GM12878 (cell line): ENCODE measurements around the gene FOXP1. TPM values are rescaled to one million over a fixed set of nuclear protein-coding genes. Genes with fewer than 3 reads are reported as not detected.

Experiments
- ATAC-seq: fragments of 200-7000 bp; cut with Tn5 transposase; 3 replicates; pipeline ENCODE4 v1.9.1; 2020; ENCODE audit warnings: mild to moderate bottlenecking, moderate library complexity
- BruUV-seq: library from RNA; stranded (reverse); fragments of 400-500 nt; replicated peaks from 2 replicates; lab custom pipeline; 2021; lab: Mats Ljungman, UMichigan
- CTCF ChIA-PET: fragments of 300-600 bp; sonication (Branson Sonifier 250); formaldehyde crosslinking; extraction: SDS; loops from one replicate; lab custom pipeline; 2021; ENCODE audit warnings: inconsistent platforms; lab: Yijun Ruan, JAX
- POLR2A ChIA-PET: fragments of 350-600 bp; formaldehyde crosslinking; extraction: SDS; loops from one replicate; lab custom pipeline; 2021; ENCODE audit warnings: inconsistent platforms; lab: Charles Lee
- RAD21 ChIA-PET: fragments of 300-600 bp; sonication (Branson Sonifier 250); formaldehyde crosslinking; loops from one replicate; lab custom pipeline; 2023; ENCODE audit warnings: antibody characterized with exemption; ENCODE audit not compliant: unreplicated experiment; lab: Charles Lee
- SMC1A ChIA-PET: fragments of 300-600 bp; sonication (Branson Sonifier 250); formaldehyde crosslinking; loops from one replicate; lab custom pipeline; 2023; ENCODE audit not compliant: unreplicated experiment, uncharacterized antibody; lab: Charles Lee
- DNase-seq: peaks from one replicate; pipeline ENCODE4 v3.0.0-alpha.2; 2011; ENCODE audit warnings: low read depth, low spot score
- FAIRE-seq: peaks from 3 replicates; lab custom pipeline; 2011; peaks lifted over from hg19 to GRCh38; lab: Jason Lieb, UNC
- H2AFZ ChIP-seq: 2 replicates; pipeline ENCODE4 v1.6.0; 2011; ENCODE audit warnings: low read depth, low read length, control low read depth; ENCODE audit not compliant: control insufficient read depth
- H3K27ac ChIP-seq: 2 replicates; pipeline ENCODE4 v1.5.1; 2011; ENCODE audit warnings: control low read depth; ENCODE audit not compliant: control insufficient read depth, insufficient read depth
- H3K27me3 ChIP-seq, 2 experiments: replicated peaks in 1 of 2; 2 replicates each; pipeline versions ENCODE4 v1.6.0 to v1.6.1; 2011; ENCODE audit warnings: low read length in 1 of 2; ENCODE audit not compliant: control insufficient read depth in 2 of 2, insufficient read depth in 2 of 2
- H3K36me3 ChIP-seq, 2 experiments: 2 replicates each; pipeline ENCODE4 v1.5.1; 2011; ENCODE audit warnings: low read length in 1 of 2; ENCODE audit not compliant: control insufficient read depth in 2 of 2, insufficient read depth in 2 of 2
- H3K4me1 ChIP-seq: 2 replicates; pipeline ENCODE4 v1.6.1; 2011; ENCODE audit warnings: mild to moderate bottlenecking, low read length, moderate library complexity, mixed read lengths; ENCODE audit not compliant: control insufficient read depth, insufficient read depth
- H3K4me2 ChIP-seq: 2 replicates; pipeline ENCODE4 v1.6.0; 2011; ENCODE audit warnings: control low read depth; ENCODE audit not compliant: control insufficient read depth, insufficient read depth
- H3K4me3 ChIP-seq: fragments of 200-600 bp; sonication (generic); 2 replicates; pipeline ENCODE4 v1.5.1; 2016
- H3K79me2 ChIP-seq: 2 replicates; pipeline ENCODE4 v1.6.0; 2011; ENCODE audit warnings: low read length; ENCODE audit not compliant: control insufficient read depth, insufficient read depth
- H3K9ac ChIP-seq: 2 replicates; pipeline ENCODE4 v1.8.0; 2011; ENCODE audit warnings: low read length, control low read depth, mixed read lengths; ENCODE audit not compliant: control insufficient read depth, insufficient read depth
- H3K9me3 ChIP-seq: replicated peaks from 3 replicates; pipeline ENCODE4 v1.5.1; 2011; ENCODE audit warnings: mild to moderate bottlenecking, low read length; ENCODE audit not compliant: control insufficient read depth, insufficient read depth
- H4K20me1 ChIP-seq: 2 replicates; pipeline ENCODE4 v1.6.0; 2011; ENCODE audit not compliant: control insufficient read depth, insufficient read depth
- CBX5 ChIP-seq: sonication (generic); IDR thresholded peaks from 2 replicates; pipeline ENCODE4 v1.6.1; 2016; ENCODE audit warnings: low read depth, moderate library complexity, mild to moderate bottlenecking, inconsistent platforms
- CHD4 ChIP-seq: fragments of 200-600 bp; sonication (generic); IDR thresholded peaks from 2 replicates; pipeline ENCODE4 v1.6.1; 2016; ENCODE audit warnings: mild to moderate bottlenecking
- DPF2 ChIP-seq: fragments of 450-650 bp; IDR thresholded peaks from 2 replicates; pipeline ENCODE4 v1.6.1; 2017; ENCODE audit warnings: mild to moderate bottlenecking
- FOXK2 ChIP-seq: fragments of 450-650 bp; IDR thresholded peaks from 2 replicates; pipeline ENCODE4 v1.6.1; 2017; ENCODE audit warnings: mild to moderate bottlenecking, moderate library complexity
- HDAC6 ChIP-seq: fragments of 200-600 bp; sonication (generic); IDR thresholded peaks from one replicate; pipeline ENCODE4 v1.8.0; 2017; ENCODE audit warnings: antibody characterized with exemption; ENCODE audit not compliant: unreplicated experiment
- NFYA ChIP-seq: IDR thresholded peaks from 2 replicates; pipeline ENCODE4 v1.6.1; 2011; ENCODE audit warnings: low read depth, mild to moderate bottlenecking, low read length, improper control_type of control experiment, borderline replicate concordance
- NRF1 ChIP-seq: conservative IDR thresholded peaks from 2 replicates; pipeline ENCODE4 v1.6.1; 2011; ENCODE audit warnings: mild to moderate bottlenecking, low read depth, low read length, improper control_type of control experiment
- RFX5 ChIP-seq: IDR thresholded peaks from 2 replicates; pipeline ENCODE4 v1.6.1; 2011; ENCODE audit warnings: low read depth, low read length, improper control_type of control experiment
- STAT3 ChIP-seq: IDR thresholded peaks from 2 replicates; pipeline ENCODE4 v1.6.1; 2011; ENCODE audit warnings: low read depth, low read length, improper control_type of control experiment
- ZNF384 ChIP-seq: IDR thresholded peaks from 2 replicates; pipeline ENCODE4 v1.6.1; 2012; ENCODE audit warnings: low read depth, mild to moderate bottlenecking, low read length, improper control_type of control experiment, borderline replicate concordance
- WGBS: methylation state at CpG from one replicate; pipeline ENCODE4 v1.1.6; 2016; ENCODE audit warnings: low lambda C conversion rate; ENCODE audit not compliant: insufficient replicate concordance, insufficient coverage; ENCODE audit errors: missing lambda C conversion rate; 5-methylcytosine and 5-hydroxymethylcytosine counted together
- in situ Hi-C: fragments of 300-500 bp; cut with MboI; formaldehyde crosslinking; loops from 9 replicates; pipeline ENCODE4 v1.14.3; 2018; ENCODE audit warnings: mixed read lengths
- intact Hi-C: fragments of 100-400 bp; cut with micrococcal nuclease; formaldehyde crosslinking; loops from one replicate; pipeline ENCODE4 v1.14.2; 2022; ENCODE audit not compliant: unreplicated experiment
- polyA plus RNA-seq, 11 experiments: library from polyadenylated mRNA; depleted of rRNA in 4 of 11; unstranded in 6 of 11; stranded (reverse) in 5 of 11; fragments of >200 nt; fragmentation: Nextera tagmentation in 4 of 11; fragmentation: Illumina TruSeq in 1 of 11; extraction: Ambion mirVana in 4 of 11; extraction: Trizol in 1 of 11; gene quantifications; 1 replicate in 1 of 11; 2 replicates in 10 of 11; pipeline versions ENCODE4 v1.2.1 to v1.2.3, GENCODE V29; 2011 to 2016; ENCODE audit warnings: inconsistent platforms in 2 of 11, missing spikeins in 2 of 11, low read depth in 1 of 11
- total RNA-seq, 4 experiments: library from RNA; depleted of rRNA in 3 of 4; stranded (reverse); fragments of >200 nt in 3 of 4; fragmentation: Illumina TruSeq in 1 of 4; extraction: Trizol in 1 of 4; gene quantifications; 2 replicates each; pipeline versions ENCODE4 v1.2.1 to v1.2.3, GENCODE V29; 2013 to 2021
- TF ChIP-seq, protein P1 (sequence below): fragments of 450-650 bp; IDR thresholded peaks from 2 replicates; pipeline ENCODE4 v1.6.1; 2017; ENCODE audit warnings: borderline replicate concordance
- TF ChIP-seq, protein P2 (sequence below): fragments of 150-350 bp; IDR thresholded peaks from 2 replicates; pipeline ENCODE4 v1.6.1; 2014; ENCODE audit warnings: mild to moderate bottlenecking, low read depth, low read length
- TF ChIP-seq, protein P3 (sequence below): fragments of 450-650 bp; IDR thresholded peaks from 2 replicates; pipeline ENCODE4 v1.6.1; 2017; ENCODE audit warnings: mild to moderate bottlenecking, low read depth, inconsistent platforms; ENCODE audit not compliant: poor library complexity, severe bottlenecking

Gene FOXP1
- total and polyA plus RNA-seq, 10 of the 15 experiments (the other 5 are each of a cell fraction or from before 2014, with no cell fraction given), result 0.05 to 1.6 (median 0.20) TPM; not detected in 1

DNA sequence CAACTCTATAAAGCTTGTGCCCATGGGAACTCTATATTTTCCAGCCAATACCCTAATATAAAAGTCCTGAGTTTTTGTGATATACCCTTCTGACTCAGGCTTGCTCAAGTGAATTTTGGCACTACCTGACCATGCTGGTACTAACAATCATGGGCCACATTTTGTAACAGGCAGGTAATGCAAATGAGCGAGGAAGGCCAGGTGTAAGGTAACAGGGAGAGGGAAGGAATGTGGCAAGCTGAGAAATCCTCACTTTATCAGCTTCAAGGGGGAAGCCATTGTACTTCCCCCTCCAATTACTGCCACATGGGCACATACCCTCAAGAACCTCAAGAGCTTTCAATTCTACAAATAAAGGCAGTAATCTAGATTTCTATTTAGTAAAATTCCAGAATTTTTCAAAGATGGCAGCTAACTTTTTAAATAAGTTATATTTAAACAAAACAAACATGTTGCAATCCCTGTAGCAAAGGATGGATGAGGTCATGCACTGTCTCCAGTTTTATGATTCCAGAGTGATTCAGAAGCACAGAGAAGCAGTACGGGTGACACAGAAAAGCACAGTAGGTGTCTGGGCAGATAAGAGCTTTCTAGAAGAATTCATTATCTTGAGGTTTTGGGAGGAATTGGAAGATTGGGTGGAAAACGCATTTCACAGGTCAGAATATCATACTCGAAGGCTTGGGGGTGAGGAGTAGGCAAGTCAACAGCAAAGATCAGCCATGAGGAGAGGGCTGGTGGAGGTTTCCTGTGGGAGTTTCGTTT, 87.6 kb downstream of the FOXP1 start:
- POLR2A ChIA-PET, result no interaction called here
- no TSS peak for BruUV-seq
- TF ChIP-seq NFYA (no peak), NRF1 (no peak), CBX5 (no peak), CHD4 (no peak), STAT3 (no peak), DPF2 (no peak), HDAC6 (no peak), ZNF384 (no peak), FOXK2 (no peak), RFX5 (no peak)
- TF ChIP-seq, protein P1, sequence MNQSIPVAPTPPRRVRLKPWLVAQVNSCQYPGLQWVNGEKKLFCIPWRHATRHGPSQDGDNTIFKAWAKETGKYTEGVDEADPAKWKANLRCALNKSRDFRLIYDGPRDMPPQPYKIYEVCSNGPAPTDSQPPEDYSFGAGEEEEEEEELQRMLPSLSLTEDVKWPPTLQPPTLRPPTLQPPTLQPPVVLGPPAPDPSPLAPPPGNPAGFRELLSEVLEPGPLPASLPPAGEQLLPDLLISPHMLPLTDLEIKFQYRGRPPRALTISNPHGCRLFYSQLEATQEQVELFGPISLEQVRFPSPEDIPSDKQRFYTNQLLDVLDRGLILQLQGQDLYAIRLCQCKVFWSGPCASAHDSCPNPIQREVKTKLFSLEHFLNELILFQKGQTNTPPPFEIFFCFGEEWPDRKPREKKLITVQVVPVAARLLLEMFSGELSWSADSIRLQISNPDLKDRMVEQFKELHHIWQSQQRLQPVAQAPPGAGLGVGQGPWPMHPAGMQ, result no peak
- TF ChIP-seq, protein P2, sequence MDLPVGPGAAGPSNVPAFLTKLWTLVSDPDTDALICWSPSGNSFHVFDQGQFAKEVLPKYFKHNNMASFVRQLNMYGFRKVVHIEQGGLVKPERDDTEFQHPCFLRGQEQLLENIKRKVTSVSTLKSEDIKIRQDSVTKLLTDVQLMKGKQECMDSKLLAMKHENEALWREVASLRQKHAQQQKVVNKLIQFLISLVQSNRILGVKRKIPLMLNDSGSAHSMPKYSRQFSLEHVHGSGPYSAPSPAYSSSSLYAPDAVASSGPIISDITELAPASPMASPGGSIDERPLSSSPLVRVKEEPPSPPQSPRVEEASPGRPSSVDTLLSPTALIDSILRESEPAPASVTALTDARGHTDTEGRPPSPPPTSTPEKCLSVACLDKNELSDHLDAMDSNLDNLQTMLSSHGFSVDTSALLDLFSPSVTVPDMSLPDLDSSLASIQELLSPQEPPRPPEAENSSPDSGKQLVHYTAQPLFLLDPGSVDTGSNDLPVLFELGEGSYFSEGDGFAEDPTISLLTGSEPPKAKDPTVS, result no peak
- TF ChIP-seq, protein P3, sequence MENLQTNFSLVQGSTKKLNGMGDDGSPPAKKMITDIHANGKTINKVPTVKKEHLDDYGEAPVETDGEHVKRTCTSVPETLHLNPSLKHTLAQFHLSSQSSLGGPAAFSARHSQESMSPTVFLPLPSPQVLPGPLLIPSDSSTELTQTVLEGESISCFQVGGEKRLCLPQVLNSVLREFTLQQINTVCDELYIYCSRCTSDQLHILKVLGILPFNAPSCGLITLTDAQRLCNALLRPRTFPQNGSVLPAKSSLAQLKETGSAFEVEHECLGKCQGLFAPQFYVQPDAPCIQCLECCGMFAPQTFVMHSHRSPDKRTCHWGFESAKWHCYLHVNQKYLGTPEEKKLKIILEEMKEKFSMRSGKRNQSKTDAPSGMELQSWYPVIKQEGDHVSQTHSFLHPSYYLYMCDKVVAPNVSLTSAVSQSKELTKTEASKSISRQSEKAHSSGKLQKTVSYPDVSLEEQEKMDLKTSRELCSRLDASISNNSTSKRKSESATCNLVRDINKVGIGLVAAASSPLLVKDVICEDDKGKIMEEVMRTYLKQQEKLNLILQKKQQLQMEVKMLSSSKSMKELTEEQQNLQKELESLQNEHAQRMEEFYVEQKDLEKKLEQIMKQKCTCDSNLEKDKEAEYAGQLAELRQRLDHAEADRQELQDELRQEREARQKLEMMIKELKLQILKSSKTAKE, result no peak
- TF ChIP-seq, all 136 proteins: peak for 0
- H2AFZ ChIP-seq, result no peak overlapping the region
- H3K4me1 ChIP-seq, result no peaks in the 10 kb centered on the region
- no peaks in the 10 kb centered on the region for H3K36me3 ChIP-seq
- H3K4me2 ChIP-seq, result no peak overlapping the region
- H3K4me3 ChIP-seq, result no peak overlapping the region
- intact Hi-C loops, result no loop called here
- WGBS, result 44% methylated on average over 5 of the region's 5 CpGs
- in situ Hi-C loops, result no loop called here
- no peak overlapping the region for H3K9ac ChIP-seq
- SMC1A ChIA-PET, result no interaction called here
- H3K79me2 ChIP-seq, result no peaks in the 10 kb centered on the region
- no peak overlapping the region for H3K27ac ChIP-seq
- CTCF ChIA-PET, result no interaction called here
- RAD21 ChIA-PET, result no interaction called here
- no peak for ATAC-seq
- H4K20me1 ChIP-seq, result no peaks in the 10 kb centered on the region
- H3K27me3 ChIP-seq, result no peaks in the 10 kb centered on the region; a peak in 2 of 4 replicates
- H3K9me3 ChIP-seq, result peaks cover 2% of the 10 kb centered on the region; the same call in 1 of the 3 replicates
- no peak for FAIRE-seq
- DNase-seq, result no peak
